GM10266 (cell line): ENCODE measurements around the gene CTDP1.

ENCODE experiments used
- DNase-seq: peaks from one replicate; pipeline ENCODE4 v3.0.0; 2012; ENCODE audit errors: extremely low spot score
- TF ChIP-seq, protein P1 (sequence below): IDR thresholded peaks from 2 replicates; pipeline ENCODE4 v1.5.1; 2012; ENCODE audit warnings: mild to moderate bottlenecking, low read depth; ENCODE audit not compliant: control insufficient read depth, insufficient read depth; ENCODE audit errors: missing control alignments

CTDP1 gene

DNA sequence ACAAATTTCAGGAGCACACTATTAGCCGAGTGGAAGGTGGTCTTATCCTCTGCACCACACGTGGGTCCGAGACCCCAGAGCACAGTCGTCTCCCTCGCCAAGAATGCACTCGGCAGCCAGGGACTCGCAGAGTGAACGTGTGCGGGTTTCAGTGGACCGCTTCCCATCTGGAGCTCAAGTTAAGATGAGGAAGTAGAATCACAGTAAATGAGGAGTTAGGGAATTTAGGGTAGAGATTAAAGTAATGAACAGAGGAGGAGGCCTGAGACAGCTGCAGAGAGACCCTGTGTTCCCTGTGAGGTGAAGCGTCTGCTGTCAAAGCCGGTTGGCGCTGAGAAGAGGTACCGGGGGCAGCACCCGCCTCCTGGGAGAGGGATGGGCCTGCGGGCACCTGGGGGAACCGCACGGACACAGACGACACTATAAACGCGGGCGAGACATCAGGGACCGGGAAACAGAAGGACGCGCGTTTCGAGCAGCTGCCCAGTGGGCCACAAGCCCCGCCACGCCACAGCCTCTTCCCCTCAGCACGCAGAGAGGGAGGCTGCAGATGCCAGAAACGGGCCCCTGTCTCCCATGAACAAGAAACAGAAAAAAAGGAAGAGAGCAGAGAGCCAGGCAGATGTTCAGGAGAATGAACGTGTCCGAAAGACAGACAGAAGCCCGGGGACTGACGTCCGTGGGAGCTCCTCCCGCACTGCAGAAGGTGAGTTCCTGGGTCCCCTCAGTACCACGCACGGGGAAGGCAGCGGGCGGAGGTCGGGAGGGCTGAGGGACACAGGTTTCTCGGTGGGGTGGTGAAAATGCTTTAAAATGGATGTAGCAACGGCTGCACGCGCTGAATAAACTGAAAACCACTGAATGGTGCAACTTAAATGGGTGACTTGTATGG is 112.7 kb downstream of the CTDP1 start:
- TF ChIP-seq, protein P1, sequence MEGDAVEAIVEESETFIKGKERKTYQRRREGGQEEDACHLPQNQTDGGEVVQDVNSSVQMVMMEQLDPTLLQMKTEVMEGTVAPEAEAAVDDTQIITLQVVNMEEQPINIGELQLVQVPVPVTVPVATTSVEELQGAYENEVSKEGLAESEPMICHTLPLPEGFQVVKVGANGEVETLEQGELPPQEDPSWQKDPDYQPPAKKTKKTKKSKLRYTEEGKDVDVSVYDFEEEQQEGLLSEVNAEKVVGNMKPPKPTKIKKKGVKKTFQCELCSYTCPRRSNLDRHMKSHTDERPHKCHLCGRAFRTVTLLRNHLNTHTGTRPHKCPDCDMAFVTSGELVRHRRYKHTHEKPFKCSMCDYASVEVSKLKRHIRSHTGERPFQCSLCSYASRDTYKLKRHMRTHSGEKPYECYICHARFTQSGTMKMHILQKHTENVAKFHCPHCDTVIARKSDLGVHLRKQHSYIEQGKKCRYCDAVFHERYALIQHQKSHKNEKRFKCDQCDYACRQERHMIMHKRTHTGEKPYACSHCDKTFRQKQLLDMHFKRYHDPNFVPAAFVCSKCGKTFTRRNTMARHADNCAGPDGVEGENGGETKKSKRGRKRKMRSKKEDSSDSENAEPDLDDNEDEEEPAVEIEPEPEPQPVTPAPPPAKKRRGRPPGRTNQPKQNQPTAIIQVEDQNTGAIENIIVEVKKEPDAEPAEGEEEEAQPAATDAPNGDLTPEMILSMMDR: no peak
- DNase-seq: no peak

DNA sequence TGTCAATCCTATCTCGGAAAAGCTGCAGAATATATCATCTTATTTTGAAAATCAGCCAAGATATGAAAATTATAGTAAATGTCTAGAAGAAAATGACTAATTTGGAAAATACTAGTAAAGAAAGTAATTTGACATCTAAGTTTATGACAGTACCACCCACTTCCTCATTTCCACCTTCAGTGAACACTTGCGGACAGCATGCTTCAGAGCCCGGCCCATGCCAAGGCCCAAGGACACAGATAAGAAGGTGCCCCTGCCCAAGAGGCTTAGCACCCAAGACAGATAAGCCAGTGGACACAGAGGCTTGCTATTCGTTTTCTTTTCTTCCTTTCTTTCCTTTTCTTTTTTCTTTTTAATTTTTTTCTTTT is 113.4 kb downstream of the CTDP1 start:
- TF ChIP-seq, protein P1: no peak
- DNase-seq: no peak

DNA sequence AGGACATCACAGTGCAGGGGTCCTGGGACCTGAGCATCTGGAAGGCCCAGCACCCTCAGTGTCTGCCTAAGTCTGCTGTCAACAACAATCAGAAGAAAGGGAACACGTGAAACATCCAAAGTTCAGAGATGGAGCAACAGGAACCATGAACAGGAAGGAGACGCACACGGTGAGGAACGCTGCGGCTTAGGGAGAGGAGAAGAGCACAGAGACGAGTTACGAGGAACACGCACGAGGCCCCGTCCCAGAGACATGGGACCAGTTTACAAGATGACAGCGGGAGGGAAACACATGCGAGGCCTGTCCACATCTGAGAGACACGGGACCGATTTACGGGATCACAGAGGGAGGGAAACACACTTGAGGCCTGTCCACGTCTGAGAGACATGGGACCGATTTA is 115.2 kb downstream of the CTDP1 start:
- TF ChIP-seq, protein P1: no peak
- DNase-seq: no peak

DNA sequence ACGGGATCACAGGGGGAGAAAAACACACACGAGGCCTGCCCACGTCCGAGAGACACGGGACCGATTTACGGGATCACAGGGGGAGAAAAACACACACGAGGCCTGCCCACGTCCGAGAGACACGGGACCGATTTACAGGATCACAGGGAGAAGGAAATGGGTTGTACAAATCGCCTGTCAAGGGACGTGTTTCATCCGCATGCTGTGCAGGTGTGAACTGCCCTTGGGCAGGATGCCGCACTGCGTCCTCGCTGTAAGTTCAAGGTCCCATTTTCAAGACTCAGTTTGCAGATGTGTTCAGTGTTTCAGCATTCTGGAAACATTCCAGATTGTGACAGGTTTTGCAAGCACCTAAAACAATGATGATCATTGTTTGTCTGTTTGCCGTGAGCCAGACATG is 115.8 kb downstream of the CTDP1 start:
- TF ChIP-seq, protein P1: no peak
- no peak for DNase-seq

DNA sequence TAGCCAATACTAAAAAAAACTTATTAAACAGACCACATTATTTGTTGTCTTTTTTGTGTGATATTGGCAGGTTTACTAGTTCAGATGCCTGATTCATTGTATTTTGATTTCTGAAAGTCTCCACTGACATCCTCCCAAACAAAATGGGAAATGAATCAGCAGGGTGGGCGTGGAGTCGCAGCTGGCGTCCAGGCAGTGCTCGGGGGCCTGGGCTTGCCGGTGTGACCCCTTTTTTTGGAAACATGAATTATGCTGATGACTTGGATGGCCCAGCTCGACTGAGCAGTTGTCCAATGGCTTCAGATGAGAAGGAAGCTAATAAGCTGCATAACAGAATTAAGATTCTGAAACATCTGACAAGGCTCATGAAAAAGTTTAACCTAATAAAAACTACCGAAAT is 116.4 kb downstream of the CTDP1 start:
- no peak for DNase-seq
- TF ChIP-seq, protein P1: no peak

DNA sequence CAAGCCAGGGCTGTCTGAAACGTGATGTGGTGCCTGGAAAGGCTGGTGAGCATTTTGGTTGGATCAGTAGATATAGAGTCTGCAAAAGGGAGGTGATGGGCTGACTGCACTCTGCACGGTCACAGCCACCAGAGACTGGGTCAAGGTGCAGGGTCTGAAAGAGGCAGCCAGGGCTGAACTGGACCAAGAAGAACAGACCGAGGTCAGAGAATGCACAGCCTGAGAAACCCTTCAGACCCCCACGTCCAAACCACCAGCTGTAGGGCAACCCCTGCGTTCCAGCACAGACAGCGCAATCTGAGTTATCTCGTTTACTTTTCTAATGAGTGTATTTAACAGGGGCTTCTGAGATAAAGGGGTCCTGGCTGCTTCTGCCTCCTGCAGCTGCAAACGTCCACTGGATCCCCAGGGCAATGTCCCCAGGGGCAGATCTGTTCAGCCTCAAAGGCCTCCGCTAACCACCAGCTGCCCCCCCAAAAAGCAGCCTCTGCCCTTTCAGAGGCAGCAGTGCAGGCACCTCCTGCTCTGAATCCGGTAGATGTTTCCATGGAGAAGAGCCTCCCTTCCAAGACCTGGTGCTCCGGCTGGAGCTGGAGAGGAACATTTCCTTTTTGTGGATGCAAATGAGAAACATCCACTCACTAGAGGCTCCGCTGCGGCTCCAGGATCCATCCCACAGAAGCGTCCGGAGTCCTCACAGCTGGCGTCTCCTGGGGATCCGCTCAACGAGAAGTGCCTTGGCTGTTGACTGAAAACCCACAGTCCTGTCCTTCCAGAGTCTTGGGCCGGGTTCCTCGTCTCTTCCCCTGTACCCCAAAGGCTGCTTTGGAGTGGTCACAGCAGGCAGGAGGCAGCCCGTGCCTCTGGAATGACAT is 117.2 kb downstream of the CTDP1 start:
- TF ChIP-seq, protein P1: no peak
- DNase-seq: no peak
